SK-N-SH (cell line): Measurements from ENCODE around the gene MLC1. TPM values are rescaled to one million over a fixed set of nuclear protein-coding genes. Genes with fewer than 3 reads are reported as not detected.
A peak's percentile ranks its signal among the peaks of the same experiment; 100 is the strongest.

Experiments used
- CTCF ChIA-PET: fragments of 300-600, 350-600 bp; formaldehyde crosslinking; extraction: SDS; loops from one replicate; lab custom pipeline; 2021; lab: Yijun Ruan, JAX
- POLR2A ChIA-PET: fragments of 350-600 bp; sonication (Branson Sonifier 250); formaldehyde crosslinking; extraction: SDS; loops from one replicate; lab custom pipeline; 2020; ENCODE audit warnings: antibody characterized with exemption, inconsistent platforms; lab: Yijun Ruan, JAX
- DNase-seq: peaks from one replicate; pipeline ENCODE4 v3.0.0; 2012
- H2AFZ ChIP-seq: fragments of 200-600 bp; sonication (generic); 2 replicates; pipeline ENCODE4 v1.8.1; 2016; ENCODE audit warnings: antibody characterized with exemption, mild to moderate bottlenecking, low read depth
- H3F3A ChIP-seq: fragments of 200-600 bp; sonication (generic); replicated peaks from 2 replicates; pipeline ENCODE3; 2016; ENCODE audit warnings: antibody characterized with exemption, mild to moderate bottlenecking; ENCODE audit not compliant: insufficient read depth
- H3K27ac ChIP-seq, 2 experiments: fragments of 200-500 bp in 1 of 2; fragments of 200-600 bp in 1 of 2; sonication (Bioruptor generic) in 1 of 2; sonication (generic), shearing (Covaris generic) in 1 of 2; 2 replicates each; pipeline versions ENCODE4 v1.5.1 to v1.6.1; 2014 to 2016; ENCODE audit warnings: low read depth in 2 of 2, inconsistent platforms in 1 of 2, low read length in 1 of 2, mild to moderate bottlenecking in 1 of 2, mixed read lengths in 1 of 2
- H3K27me3 ChIP-seq: fragments of 200-600 bp; sonication (generic), shearing (Covaris generic); 2 replicates; pipeline ENCODE4 v1.6.1; 2016; ENCODE audit warnings: mixed run types; ENCODE audit not compliant: insufficient read depth
- H3K36me3 ChIP-seq, 2 experiments: fragments of 200-500 bp in 1 of 2; fragments of 200-600 bp in 1 of 2; sonication (Bioruptor generic) in 1 of 2; sonication (generic) in 1 of 2; replicated peaks in 1 of 2; 2 replicates each; pipeline versions ENCODE3 to v1.5.1; 2014 to 2016; ENCODE audit warnings: low read length in 1 of 2, mild to moderate bottlenecking in 1 of 2; ENCODE audit not compliant: insufficient read depth in 2 of 2, control insufficient read depth in 1 of 2
- H3K4me1 ChIP-seq, 2 experiments: fragments of 200-500 bp in 1 of 2; fragments of 200-600 bp in 1 of 2; sonication (Bioruptor generic) in 1 of 2; sonication (generic), shearing (Covaris generic) in 1 of 2; 2 replicates each; pipeline versions ENCODE4 v1.5.1 to v1.6.1; 2014 to 2016; ENCODE audit warnings: low read depth in 1 of 2, low read length in 1 of 2, mixed run types in 1 of 2; ENCODE audit not compliant: insufficient read depth in 2 of 2, control insufficient read depth in 1 of 2
- H3K4me2 ChIP-seq: fragments of 200-600 bp; sonication (generic), shearing (Covaris generic); 2 replicates; pipeline ENCODE4 v1.6.1; 2017; ENCODE audit warnings: mixed run types
- H3K4me3 ChIP-seq, 2 experiments: fragments of 200-500 bp in 1 of 2; fragments of 200-600 bp in 1 of 2; sonication (Bioruptor generic) in 1 of 2; sonication (generic), shearing (Covaris generic) in 1 of 2; 2 replicates each; pipeline versions ENCODE4 v1.5.1 to v1.8.1; 2014 to 2016; ENCODE audit warnings: low read depth in 2 of 2, inconsistent platforms in 1 of 2, low read length in 1 of 2, mild to moderate bottlenecking in 1 of 2, mixed read lengths in 1 of 2, moderate library complexity in 1 of 2
- H3K79me2 ChIP-seq: fragments of 200-600 bp; sonication (generic); 2 replicates; pipeline ENCODE4 v1.8.1; 2017; ENCODE audit warnings: mild to moderate bottlenecking; ENCODE audit not compliant: insufficient read depth
- H3K9ac ChIP-seq: fragments of 200-600 bp; sonication (generic); 2 replicates; pipeline ENCODE4 v1.6.1; 2017; ENCODE audit warnings: mixed run types
- H3K9me2 ChIP-seq: fragments of 200-600 bp; sonication (generic); 2 replicates; pipeline ENCODE4 v1.6.1; 2017; ENCODE audit warnings: mixed run types
- H3K9me3 ChIP-seq: fragments of 200-600 bp; sonication (generic); 2 replicates; pipeline ENCODE4 v1.6.1; 2017; ENCODE audit warnings: mixed run types, mild to moderate bottlenecking, moderate library complexity
- H4K20me1 ChIP-seq: fragments of 200-600 bp; sonication (generic); 2 replicates; pipeline ENCODE4 v1.6.1; 2017; ENCODE audit warnings: mild to moderate bottlenecking, mixed run types; ENCODE audit not compliant: insufficient read depth
- ELF1 ChIP-seq: IDR thresholded peaks from 2 replicates; pipeline ENCODE4 v1.4.0; 2012
- FOXJ3 ChIP-seq: sonication (generic); formaldehyde crosslinking; IDR thresholded peaks from 2 replicates; pipeline ENCODE4 v1.5.1; 2020; ENCODE audit warnings: mild to moderate bottlenecking, missing genetic modification reagents
- GABPA ChIP-seq: IDR thresholded peaks from 2 replicates; pipeline ENCODE4 v1.4.0; 2012; ENCODE audit warnings: low read depth, mild to moderate bottlenecking
- GATA2 ChIP-seq: sonication (generic); formaldehyde crosslinking; IDR thresholded peaks from 2 replicates; pipeline ENCODE4 v1.5.0; 2020; ENCODE audit warnings: mild to moderate bottlenecking, missing genetic modification reagents
- MEF2A ChIP-seq: IDR thresholded peaks from 2 replicates; pipeline ENCODE4 v1.4.0; 2012; ENCODE audit warnings: low read depth, borderline replicate concordance
- NFIC ChIP-seq: IDR thresholded peaks from 2 replicates; pipeline ENCODE4 v1.4.0; 2012; ENCODE audit warnings: borderline replicate concordance
- RFX5 ChIP-seq: IDR thresholded peaks from 2 replicates; pipeline ENCODE4 v1.6.1; 2012; ENCODE audit warnings: mild to moderate bottlenecking, improper control_type of control experiment, low read length
- SMC3 ChIP-seq: IDR thresholded peaks from 2 replicates; pipeline ENCODE4 v1.6.1; 2012; ENCODE audit warnings: low read depth, low read length, improper control_type of control experiment
- TAF1 ChIP-seq: IDR thresholded peaks from 2 replicates; pipeline ENCODE4 v1.6.1; 2012; ENCODE audit warnings: low read depth, mild to moderate bottlenecking, low read length, moderate library complexity, borderline replicate concordance
- TEAD4 ChIP-seq: IDR thresholded peaks from 2 replicates; pipeline ENCODE4 v1.4.0; 2012; ENCODE audit warnings: mild to moderate bottlenecking, borderline replicate concordance; ENCODE audit not compliant: insufficient read depth
- WGBS: methylation state at CpG from one replicate; pipeline ENCODE4 v1.1.6; 2017; ENCODE audit warnings: low lambda C conversion rate; 5-methylcytosine and 5-hydroxymethylcytosine counted together
- polyA plus RNA-seq, 3 experiments: library from polyadenylated mRNA; depleted of rRNA; stranded (reverse); fragments of >200 nt; gene quantifications; 2 replicates each; pipeline ENCODE4 v1.2.3, GENCODE V29; 2012
- TF ChIP-seq, protein P1 (sequence below): IDR thresholded peaks from 2 replicates; pipeline ENCODE4 v1.4.0; 2012; ENCODE audit warnings: low read depth, borderline replicate concordance
- TF ChIP-seq, protein P2 (sequence below): fragments of 200-600 bp; sonication (generic); IDR thresholded peaks from 2 replicates; pipeline ENCODE4 v1.6.1; 2017; ENCODE audit warnings: antibody characterized with exemption, mild to moderate bottlenecking, moderate library complexity
- TF ChIP-seq, protein P3 (sequence below): IDR thresholded peaks from 2 replicates; pipeline ENCODE4 v1.4.0; 2012; ENCODE audit warnings: low read depth, borderline replicate concordance
- TF ChIP-seq, protein P4 (sequence below): IDR thresholded peaks from 2 replicates; pipeline ENCODE4 v1.4.0; 2012; ENCODE audit warnings: low read depth
- TF ChIP-seq, protein P5 (sequence below): IDR thresholded peaks from 2 replicates; pipeline ENCODE4 v1.6.1; 2012; ENCODE audit warnings: mild to moderate bottlenecking, low read depth, low read length, moderate library complexity
- TF ChIP-seq, protein P6 (sequence below): fragments of 150-350 bp; IDR thresholded peaks from 2 replicates; pipeline ENCODE4 v1.6.1; 2016; ENCODE audit warnings: mild to moderate bottlenecking, low read depth, low read length

Gene MLC1
- polyA plus RNA-seq, 1 of the 3 experiments (the other 2 are of a cell fraction), result not detected

DNA sequence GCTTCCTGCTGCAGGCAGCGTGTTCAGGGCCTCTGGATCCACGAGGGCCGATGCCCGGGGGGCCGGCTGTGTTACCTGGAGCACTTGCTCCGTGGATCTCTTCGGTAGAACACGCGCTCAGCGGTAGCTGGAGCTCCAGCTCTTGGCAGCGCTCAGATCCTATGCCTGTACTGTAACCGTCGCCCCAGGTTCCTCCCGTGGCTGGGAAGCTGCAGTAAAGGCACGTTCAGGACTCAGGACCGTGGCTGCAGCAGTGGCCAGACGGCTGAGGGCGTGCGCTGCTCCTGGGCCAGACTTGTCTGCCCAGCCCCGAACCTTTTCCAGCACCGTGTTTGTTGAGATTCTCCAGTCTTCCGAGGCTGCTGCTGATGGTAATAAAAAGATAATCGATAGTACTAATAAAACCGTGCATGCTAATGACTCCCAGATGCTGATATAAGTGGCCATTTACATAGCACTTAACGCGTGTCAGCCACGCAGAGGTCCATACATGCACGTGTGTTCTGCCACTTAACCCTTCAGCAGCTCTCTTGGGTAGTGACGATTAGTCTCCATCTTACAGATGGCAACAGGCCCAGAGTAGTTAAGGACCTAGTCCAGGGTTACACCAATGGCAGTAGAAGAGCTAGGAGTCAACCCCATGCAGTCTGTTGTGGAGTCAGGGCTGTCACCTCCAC is 6.0 kb upstream of the MLC1 start:
- POLR2A ChIA-PET, result interaction anchor here (0.6 kb wide), 1 partner anchor 25 kb away, joined by 3 read pairs; no protein-coding TSS in a partner anchor
- no peaks in the 10 kb centered on the region; the same call in 1 of the 2 replicates for H3K27me3 ChIP-seq
- H3K36me3 ChIP-seq, result no peaks in the 10 kb centered on the region
- no peaks in the 10 kb centered on the region for H3K79me2 ChIP-seq
- TF ChIP-seq FOXJ3, result no peak
- no peak for TF ChIP-seq GABPA
- TF ChIP-seq GATA2 (CRISPR knock-in tag), result no peak
- TF ChIP-seq, protein P1, sequence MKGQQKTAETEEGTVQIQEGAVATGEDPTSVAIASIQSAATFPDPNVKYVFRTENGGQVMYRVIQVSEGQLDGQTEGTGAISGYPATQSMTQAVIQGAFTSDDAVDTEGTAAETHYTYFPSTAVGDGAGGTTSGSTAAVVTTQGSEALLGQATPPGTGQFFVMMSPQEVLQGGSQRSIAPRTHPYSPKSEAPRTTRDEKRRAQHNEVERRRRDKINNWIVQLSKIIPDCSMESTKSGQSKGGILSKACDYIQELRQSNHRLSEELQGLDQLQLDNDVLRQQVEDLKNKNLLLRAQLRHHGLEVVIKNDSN, result no peak
- no peak overlapping the region for H3K27ac ChIP-seq
- H3K4me2 ChIP-seq, result no peak overlapping the region
- H3K4me3 ChIP-seq, result no peak overlapping the region
- peak; percentile 64 for DNase-seq
- H3F3A ChIP-seq, result no peaks in the 10 kb centered on the region
- CTCF ChIA-PET, result interaction anchor here (0.9 kb wide), 1 partner anchor 19 kb away, joined by 3 read pairs; no protein-coding TSS in a partner anchor
- no peaks in the 10 kb centered on the region; the same call in 1 of the 2 replicates for H3K9me3 ChIP-seq
- H3K4me1 ChIP-seq, result peaks cover 0 to 8% of the 10 kb centered on the region in 2 experiments; a peak in 1 of 4 replicates
- no peaks in the 10 kb centered on the region for H4K20me1 ChIP-seq
- no peaks in the 10 kb centered on the region for H3K9me2 ChIP-seq
- no peak overlapping the region for H3K9ac ChIP-seq
- 25% methylated on average over 18 of the region's 29 CpGs for WGBS
- H2AFZ ChIP-seq, result no peak overlapping the region

DNA sequence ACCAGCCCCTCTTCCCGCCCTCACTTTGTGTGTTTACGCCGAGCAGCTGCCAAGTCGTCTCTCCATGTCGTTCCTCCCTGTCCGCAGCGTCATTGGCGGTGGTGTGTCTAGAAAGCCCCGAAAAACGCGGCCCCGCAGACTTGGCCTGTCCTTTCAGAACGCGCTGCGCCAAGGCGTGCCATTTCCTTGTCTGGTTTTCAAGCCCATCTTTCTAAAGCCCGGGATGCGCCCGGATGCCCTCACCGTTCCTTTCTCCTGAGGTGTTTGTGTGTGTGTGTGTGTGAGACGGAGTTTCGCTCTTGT is 5.1 kb upstream of the MLC1 start:
- H3K36me3 ChIP-seq, result no peaks in the 10 kb centered on the region
- H3K4me3 ChIP-seq, result no peak overlapping the region
- H3K4me1 ChIP-seq, result peaks cover 0 to 8% of the 10 kb centered on the region in 2 experiments; a peak in 1 of 4 replicates
- ChIA-PET POLR2A (interaction anchor here (0.5 kb wide), 1 partner anchor 294 kb away, joined by 3 read pairs; no protein-coding TSS in a partner anchor), CTCF (no interaction called here)
- no peak overlapping the region for H3K9ac ChIP-seq
- H2AFZ ChIP-seq, result no peak overlapping the region
- no peaks in the 10 kb centered on the region for H3F3A ChIP-seq
- no peaks in the 10 kb centered on the region; the same call in 1 of the 2 replicates for H3K9me3 ChIP-seq
- no peaks in the 10 kb centered on the region for H3K79me2 ChIP-seq
- H3K4me2 ChIP-seq, result no peak overlapping the region
- H3K27me3 ChIP-seq, result no peaks in the 10 kb centered on the region; the same call in 1 of the 2 replicates
- H3K27ac ChIP-seq, result no peak overlapping the region
- H3K9me2 ChIP-seq, result no peaks in the 10 kb centered on the region
- no peak for DNase-seq
- H4K20me1 ChIP-seq, result no peaks in the 10 kb centered on the region
- 94% methylated on average over 22 of the region's 22 CpGs for WGBS
- TF ChIP-seq ELF1, result no peak
- TF ChIP-seq, protein P2, sequence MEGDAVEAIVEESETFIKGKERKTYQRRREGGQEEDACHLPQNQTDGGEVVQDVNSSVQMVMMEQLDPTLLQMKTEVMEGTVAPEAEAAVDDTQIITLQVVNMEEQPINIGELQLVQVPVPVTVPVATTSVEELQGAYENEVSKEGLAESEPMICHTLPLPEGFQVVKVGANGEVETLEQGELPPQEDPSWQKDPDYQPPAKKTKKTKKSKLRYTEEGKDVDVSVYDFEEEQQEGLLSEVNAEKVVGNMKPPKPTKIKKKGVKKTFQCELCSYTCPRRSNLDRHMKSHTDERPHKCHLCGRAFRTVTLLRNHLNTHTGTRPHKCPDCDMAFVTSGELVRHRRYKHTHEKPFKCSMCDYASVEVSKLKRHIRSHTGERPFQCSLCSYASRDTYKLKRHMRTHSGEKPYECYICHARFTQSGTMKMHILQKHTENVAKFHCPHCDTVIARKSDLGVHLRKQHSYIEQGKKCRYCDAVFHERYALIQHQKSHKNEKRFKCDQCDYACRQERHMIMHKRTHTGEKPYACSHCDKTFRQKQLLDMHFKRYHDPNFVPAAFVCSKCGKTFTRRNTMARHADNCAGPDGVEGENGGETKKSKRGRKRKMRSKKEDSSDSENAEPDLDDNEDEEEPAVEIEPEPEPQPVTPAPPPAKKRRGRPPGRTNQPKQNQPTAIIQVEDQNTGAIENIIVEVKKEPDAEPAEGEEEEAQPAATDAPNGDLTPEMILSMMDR, result no peak
- TF ChIP-seq, protein P3, sequence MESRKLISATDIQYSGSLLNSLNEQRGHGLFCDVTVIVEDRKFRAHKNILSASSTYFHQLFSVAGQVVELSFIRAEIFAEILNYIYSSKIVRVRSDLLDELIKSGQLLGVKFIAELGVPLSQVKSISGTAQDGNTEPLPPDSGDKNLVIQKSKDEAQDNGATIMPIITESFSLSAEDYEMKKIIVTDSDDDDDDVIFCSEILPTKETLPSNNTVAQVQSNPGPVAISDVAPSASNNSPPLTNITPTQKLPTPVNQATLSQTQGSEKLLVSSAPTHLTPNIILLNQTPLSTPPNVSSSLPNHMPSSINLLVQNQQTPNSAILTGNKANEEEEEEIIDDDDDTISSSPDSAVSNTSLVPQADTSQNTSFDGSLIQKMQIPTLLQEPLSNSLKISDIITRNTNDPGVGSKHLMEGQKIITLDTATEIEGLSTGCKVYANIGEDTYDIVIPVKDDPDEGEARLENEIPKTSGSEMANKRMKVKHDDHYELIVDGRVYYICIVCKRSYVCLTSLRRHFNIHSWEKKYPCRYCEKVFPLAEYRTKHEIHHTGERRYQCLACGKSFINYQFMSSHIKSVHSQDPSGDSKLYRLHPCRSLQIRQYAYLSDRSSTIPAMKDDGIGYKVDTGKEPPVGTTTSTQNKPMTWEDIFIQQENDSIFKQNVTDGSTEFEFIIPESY, result no peak
- no peak for TF ChIP-seq NFIC
- TF ChIP-seq, protein P4, sequence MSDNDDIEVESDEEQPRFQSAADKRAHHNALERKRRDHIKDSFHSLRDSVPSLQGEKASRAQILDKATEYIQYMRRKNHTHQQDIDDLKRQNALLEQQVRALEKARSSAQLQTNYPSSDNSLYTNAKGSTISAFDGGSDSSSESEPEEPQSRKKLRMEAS, result no peak
- TF ChIP-seq, protein P5, sequence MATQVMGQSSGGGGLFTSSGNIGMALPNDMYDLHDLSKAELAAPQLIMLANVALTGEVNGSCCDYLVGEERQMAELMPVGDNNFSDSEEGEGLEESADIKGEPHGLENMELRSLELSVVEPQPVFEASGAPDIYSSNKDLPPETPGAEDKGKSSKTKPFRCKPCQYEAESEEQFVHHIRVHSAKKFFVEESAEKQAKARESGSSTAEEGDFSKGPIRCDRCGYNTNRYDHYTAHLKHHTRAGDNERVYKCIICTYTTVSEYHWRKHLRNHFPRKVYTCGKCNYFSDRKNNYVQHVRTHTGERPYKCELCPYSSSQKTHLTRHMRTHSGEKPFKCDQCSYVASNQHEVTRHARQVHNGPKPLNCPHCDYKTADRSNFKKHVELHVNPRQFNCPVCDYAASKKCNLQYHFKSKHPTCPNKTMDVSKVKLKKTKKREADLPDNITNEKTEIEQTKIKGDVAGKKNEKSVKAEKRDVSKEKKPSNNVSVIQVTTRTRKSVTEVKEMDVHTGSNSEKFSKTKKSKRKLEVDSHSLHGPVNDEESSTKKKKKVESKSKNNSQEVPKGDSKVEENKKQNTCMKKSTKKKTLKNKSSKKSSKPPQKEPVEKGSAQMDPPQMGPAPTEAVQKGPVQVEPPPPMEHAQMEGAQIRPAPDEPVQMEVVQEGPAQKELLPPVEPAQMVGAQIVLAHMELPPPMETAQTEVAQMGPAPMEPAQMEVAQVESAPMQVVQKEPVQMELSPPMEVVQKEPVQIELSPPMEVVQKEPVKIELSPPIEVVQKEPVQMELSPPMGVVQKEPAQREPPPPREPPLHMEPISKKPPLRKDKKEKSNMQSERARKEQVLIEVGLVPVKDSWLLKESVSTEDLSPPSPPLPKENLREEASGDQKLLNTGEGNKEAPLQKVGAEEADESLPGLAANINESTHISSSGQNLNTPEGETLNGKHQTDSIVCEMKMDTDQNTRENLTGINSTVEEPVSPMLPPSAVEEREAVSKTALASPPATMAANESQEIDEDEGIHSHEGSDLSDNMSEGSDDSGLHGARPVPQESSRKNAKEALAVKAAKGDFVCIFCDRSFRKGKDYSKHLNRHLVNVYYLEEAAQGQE, result no peak
- no peak for TF ChIP-seq TAF1
- no peak for TF ChIP-seq SMC3
- TF ChIP-seq TEAD4, result no peak
- no peak for TF ChIP-seq MEF2A
- no peak for TF ChIP-seq RFX5
- TF ChIP-seq, protein P6, sequence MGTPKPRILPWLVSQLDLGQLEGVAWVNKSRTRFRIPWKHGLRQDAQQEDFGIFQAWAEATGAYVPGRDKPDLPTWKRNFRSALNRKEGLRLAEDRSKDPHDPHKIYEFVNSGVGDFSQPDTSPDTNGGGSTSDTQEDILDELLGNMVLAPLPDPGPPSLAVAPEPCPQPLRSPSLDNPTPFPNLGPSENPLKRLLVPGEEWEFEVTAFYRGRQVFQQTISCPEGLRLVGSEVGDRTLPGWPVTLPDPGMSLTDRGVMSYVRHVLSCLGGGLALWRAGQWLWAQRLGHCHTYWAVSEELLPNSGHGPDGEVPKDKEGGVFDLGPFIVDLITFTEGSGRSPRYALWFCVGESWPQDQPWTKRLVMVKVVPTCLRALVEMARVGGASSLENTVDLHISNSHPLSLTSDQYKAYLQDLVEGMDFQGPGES, result no peak
